Parathyroid adenoma (tissue), 2 donors: ENCODE results near the gene ALDH5A1.

ENCODE experiments used
- H2AFZ ChIP-seq: fragments of 300-600 bp; sonication (generic); one replicate; pipeline ENCODE4 v1.7.0; 2017; ENCODE audit warnings: antibody characterized with exemption, mild to moderate bottlenecking
- H3K27ac ChIP-seq: fragments of 300-600 bp; sonication (generic); one replicate; pipeline ENCODE4 v1.7.0; 2017
- H3K27me3 ChIP-seq: fragments of 300-600 bp; sonication (generic); one replicate; pipeline ENCODE4 v1.7.0; 2017; ENCODE audit warnings: low read length; ENCODE audit not compliant: control insufficient read depth, insufficient read depth
- H3K36me3 ChIP-seq: fragments of 300-600 bp; sonication (generic); one replicate; pipeline ENCODE4 v1.7.0; 2017; ENCODE audit warnings: low read length; ENCODE audit not compliant: control insufficient read depth, insufficient read depth
- H3K4me1 ChIP-seq: fragments of 300-600 bp; sonication (generic); one replicate; pipeline ENCODE4 v1.7.0; 2017; ENCODE audit warnings: control low read depth
- H3K4me2 ChIP-seq: fragments of 300-600 bp; sonication (generic); one replicate; pipeline ENCODE4 v1.7.0; 2017; ENCODE audit warnings: low read length
- H3K4me3 ChIP-seq: fragments of 300-600 bp; sonication (generic); one replicate; pipeline ENCODE4 v1.7.0; 2017; ENCODE audit warnings: low read depth, low read length
- H3K79me2 ChIP-seq: fragments of 300-600 bp; sonication (generic); one replicate; pipeline ENCODE4 v1.7.0; 2017; ENCODE audit warnings: control low read depth
- H3K9ac ChIP-seq: fragments of 300-600 bp; sonication (generic); one replicate; pipeline ENCODE4 v1.7.0; 2017; ENCODE audit warnings: mild to moderate bottlenecking
- H3K9me3 ChIP-seq: fragments of 300-600 bp; sonication (generic); one replicate; pipeline ENCODE4 v1.7.0; 2017; ENCODE audit warnings: low read length; ENCODE audit not compliant: control insufficient read depth
- TF ChIP-seq, protein P1 (sequence below): fragments of 300-600 bp; sonication (generic); IDR thresholded peaks from one replicate; pipeline ENCODE4 v1.7.0; 2017; ENCODE audit warnings: antibody characterized with exemption, mild to moderate bottlenecking
- donor health status: primary hyperparathyroidism.

The ALDH5A1 gene

DNA sequence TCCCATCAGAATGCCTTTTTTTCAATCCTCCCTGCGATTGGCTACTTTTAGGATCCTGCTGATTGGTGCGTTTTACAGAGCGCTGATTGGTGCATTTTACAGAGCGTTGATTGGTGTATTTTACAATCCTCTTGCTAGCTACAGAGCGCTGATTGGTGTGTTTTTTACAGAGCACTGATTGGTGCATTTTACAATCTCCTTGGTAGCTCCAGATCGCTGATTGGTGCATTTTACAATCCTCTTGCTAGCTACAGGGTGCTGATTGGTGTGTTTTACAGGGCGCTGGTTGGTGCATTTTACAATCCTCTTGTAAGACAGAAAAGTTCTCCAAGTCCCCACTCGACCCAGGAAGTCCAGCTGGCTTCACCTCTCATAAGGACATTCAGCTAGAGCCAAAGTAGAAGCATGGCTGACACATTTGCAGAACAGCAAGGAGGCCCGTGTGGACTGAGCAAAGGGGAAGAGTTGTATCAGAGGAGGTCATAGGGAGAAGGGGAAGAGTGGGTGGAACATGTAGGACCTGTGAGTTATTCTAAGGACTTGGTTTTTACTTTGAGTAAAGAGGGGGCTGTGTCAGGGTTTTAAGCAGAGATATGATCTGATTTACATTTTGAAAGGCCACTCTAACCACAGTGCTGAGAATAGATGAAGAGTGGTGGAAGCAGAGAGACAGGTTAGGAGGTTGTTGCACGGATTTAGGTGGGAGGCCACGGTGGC is 2.6 kb downstream of the ALDH5A1 start:
- no peaks in the 10 kb centered on the region for H3K4me1 ChIP-seq
- no peak overlapping the region for H3K27ac ChIP-seq
- H3K27me3 ChIP-seq: no peaks in the 10 kb centered on the region
- H3K79me2 ChIP-seq: no peaks in the 10 kb centered on the region
- no peak overlapping the region for H3K4me3 ChIP-seq
- TF ChIP-seq, protein P1, sequence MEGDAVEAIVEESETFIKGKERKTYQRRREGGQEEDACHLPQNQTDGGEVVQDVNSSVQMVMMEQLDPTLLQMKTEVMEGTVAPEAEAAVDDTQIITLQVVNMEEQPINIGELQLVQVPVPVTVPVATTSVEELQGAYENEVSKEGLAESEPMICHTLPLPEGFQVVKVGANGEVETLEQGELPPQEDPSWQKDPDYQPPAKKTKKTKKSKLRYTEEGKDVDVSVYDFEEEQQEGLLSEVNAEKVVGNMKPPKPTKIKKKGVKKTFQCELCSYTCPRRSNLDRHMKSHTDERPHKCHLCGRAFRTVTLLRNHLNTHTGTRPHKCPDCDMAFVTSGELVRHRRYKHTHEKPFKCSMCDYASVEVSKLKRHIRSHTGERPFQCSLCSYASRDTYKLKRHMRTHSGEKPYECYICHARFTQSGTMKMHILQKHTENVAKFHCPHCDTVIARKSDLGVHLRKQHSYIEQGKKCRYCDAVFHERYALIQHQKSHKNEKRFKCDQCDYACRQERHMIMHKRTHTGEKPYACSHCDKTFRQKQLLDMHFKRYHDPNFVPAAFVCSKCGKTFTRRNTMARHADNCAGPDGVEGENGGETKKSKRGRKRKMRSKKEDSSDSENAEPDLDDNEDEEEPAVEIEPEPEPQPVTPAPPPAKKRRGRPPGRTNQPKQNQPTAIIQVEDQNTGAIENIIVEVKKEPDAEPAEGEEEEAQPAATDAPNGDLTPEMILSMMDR: no peak
- no peak overlapping the region for H3K4me2 ChIP-seq
- no peaks in the 10 kb centered on the region for H3K9me3 ChIP-seq
- H3K36me3 ChIP-seq: no peaks in the 10 kb centered on the region
- no peak overlapping the region for H2AFZ ChIP-seq
- no peak overlapping the region for H3K9ac ChIP-seq

DNA sequence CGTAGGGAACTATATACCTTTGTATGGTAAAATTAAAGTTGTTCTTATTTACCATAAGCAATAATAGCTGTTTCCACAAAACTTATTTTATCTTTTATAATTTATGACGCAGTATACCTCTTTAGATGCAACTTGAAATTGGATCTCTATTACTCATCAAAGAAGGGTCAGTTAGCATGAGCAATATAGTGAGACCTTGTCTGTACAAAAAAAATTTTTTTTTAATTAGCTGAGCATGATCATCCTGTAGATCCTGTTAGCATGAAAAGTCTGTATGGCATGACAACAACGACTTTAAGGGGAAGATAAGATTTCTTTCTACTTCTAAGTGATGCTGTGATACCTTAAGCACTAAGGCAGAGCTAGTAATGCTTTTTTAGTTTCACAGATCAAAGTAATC is 5.9 kb downstream of the ALDH5A1 start:
- no peak overlapping the region for H2AFZ ChIP-seq
- H3K9ac ChIP-seq: no peak overlapping the region
- no peaks in the 10 kb centered on the region for H3K36me3 ChIP-seq
- no peak overlapping the region for H3K4me2 ChIP-seq
- H3K79me2 ChIP-seq: no peaks in the 10 kb centered on the region
- H3K4me3 ChIP-seq: no peak overlapping the region
- TF ChIP-seq, protein P1: no peak
- H3K9me3 ChIP-seq: no peaks in the 10 kb centered on the region
- no peaks in the 10 kb centered on the region for H3K27me3 ChIP-seq
- H3K4me1 ChIP-seq: no peaks in the 10 kb centered on the region
- no peak overlapping the region for H3K27ac ChIP-seq

GRCh38 chr6:24501374-24501773 is 6.6 kb downstream of the ALDH5A1 start:
- Histone ChIP-seq H3K4me1 (no peaks in the 10 kb centered on the region), H3K9ac (no peak overlapping the region), H3K9me3 (no peaks in the 10 kb centered on the region), H3K36me3 (no peaks in the 10 kb centered on the region), H3K4me2 (no peak overlapping the region), H3K27me3 (no peaks in the 10 kb centered on the region), H3K27ac (no peak overlapping the region), H3K79me2 (no peaks in the 10 kb centered on the region), H2AFZ (no peak overlapping the region), H3K4me3 (no peak overlapping the region)
- TF ChIP-seq, protein P1: no peak

DNA sequence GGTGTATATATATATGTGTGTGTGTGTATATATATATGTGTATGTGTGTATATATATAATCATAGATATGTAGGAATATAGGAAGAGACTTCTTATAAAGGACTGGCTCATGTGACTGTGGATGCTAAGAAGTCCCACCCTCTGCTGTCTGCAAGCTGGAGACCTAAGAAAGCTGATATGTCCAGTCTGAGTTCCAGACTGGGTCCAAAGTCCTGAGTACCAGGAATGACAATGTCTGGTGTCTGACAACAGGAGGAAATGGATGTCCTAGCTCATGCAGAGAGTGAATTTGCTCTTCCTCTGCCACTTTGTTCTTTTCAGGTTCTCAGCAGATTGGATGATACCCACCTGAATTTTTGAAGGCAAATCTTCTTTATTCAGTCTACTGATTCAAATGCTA is 7.1 kb downstream of the ALDH5A1 start:
- H2AFZ ChIP-seq: no peak overlapping the region
- no peaks in the 10 kb centered on the region for H3K36me3 ChIP-seq
- no peak overlapping the region for H3K4me2 ChIP-seq
- no peaks in the 10 kb centered on the region for H3K27me3 ChIP-seq
- H3K9ac ChIP-seq: no peak overlapping the region
- no peaks in the 10 kb centered on the region for H3K4me1 ChIP-seq
- no peak overlapping the region for H3K27ac ChIP-seq
- no peaks in the 10 kb centered on the region for H3K9me3 ChIP-seq
- H3K4me3 ChIP-seq: no peak overlapping the region
- H3K79me2 ChIP-seq: no peaks in the 10 kb centered on the region
- TF ChIP-seq, protein P1: no peak

- TF ChIP-seq, protein P1: no peak
- Histone ChIP-seq H3K9me3 (no peaks in the 10 kb centered on the region), H3K27me3 (no peaks in the 10 kb centered on the region), H2AFZ (no peak overlapping the region), H3K36me3 (no peaks in the 10 kb centered on the region), H3K4me3 (no peak overlapping the region), H3K27ac (no peak overlapping the region), H3K4me2 (no peak overlapping the region), H3K9ac (no peak overlapping the region), H3K4me1 (no peaks in the 10 kb centered on the region), H3K79me2 (no peaks in the 10 kb centered on the region)
These were observed 9.5 kb downstream of the ALDH5A1 start for GRCh38 chr6:24504287-24504648.
